ENCODE data around the gene JAKMIP3.

DNA sequence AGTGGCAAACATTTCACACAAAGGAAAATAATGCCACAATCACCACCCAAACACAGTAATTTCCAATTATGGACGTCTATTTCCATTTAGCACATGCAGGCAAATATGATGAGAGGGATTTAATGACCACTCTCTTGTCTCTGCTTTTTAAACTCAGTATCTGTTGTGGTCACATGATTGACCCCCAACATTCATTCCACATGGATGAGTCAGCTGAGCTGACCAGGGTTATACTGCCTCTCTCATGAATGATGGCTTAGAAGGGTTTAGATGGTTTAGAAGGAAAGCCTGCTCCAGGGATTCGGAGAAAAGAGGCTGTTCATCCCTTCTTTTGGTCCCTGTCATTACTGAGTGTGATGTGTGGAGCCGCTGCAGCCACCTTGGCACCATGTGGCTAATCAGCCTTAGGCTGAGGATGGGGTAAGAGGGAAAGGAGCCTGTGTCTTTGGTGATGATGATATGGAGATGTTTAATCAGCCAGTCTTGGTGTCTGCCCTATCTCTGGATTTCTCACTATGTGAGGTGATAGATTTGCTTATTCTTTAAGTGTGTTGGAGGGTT is 38.2 kb upstream of the JAKMIP3 start:
- TF ChIP-seq, protein P1, sequence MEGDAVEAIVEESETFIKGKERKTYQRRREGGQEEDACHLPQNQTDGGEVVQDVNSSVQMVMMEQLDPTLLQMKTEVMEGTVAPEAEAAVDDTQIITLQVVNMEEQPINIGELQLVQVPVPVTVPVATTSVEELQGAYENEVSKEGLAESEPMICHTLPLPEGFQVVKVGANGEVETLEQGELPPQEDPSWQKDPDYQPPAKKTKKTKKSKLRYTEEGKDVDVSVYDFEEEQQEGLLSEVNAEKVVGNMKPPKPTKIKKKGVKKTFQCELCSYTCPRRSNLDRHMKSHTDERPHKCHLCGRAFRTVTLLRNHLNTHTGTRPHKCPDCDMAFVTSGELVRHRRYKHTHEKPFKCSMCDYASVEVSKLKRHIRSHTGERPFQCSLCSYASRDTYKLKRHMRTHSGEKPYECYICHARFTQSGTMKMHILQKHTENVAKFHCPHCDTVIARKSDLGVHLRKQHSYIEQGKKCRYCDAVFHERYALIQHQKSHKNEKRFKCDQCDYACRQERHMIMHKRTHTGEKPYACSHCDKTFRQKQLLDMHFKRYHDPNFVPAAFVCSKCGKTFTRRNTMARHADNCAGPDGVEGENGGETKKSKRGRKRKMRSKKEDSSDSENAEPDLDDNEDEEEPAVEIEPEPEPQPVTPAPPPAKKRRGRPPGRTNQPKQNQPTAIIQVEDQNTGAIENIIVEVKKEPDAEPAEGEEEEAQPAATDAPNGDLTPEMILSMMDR (IDR thresholded peaks at IDR 0.05; ENCODE audit: low read depth, low read length) = no peak
- TF ChIP-seq EZH2phosphoT487 (IDR thresholded peaks at IDR 0.05; ENCODE audit: low read depth) = no peak
